Tibial artery (tissue), 4 donors: ENCODE measurements around the gene HS3ST6.

Experiments
- DNase-seq, 2 donors: peaks; one replicate each; pipeline ENCODE4 v3.0.0-alpha.2; 2019
- H3K27ac ChIP-seq, 2 donors: fragments of 200-600 bp; sonication (generic) in 1 of 2; 1 replicate in 1 of 2; 2 replicates in 1 of 2; pipeline ENCODE4 v1.5.1; 2018 to 2019; ENCODE audit warnings: mild to moderate bottlenecking in 1 of 2
- H3K27me3 ChIP-seq, 2 donors: fragments of 200-600 bp; sonication (generic) in 1 of 2; one replicate each; pipeline versions ENCODE4 v1.5.1 to v1.6.0; 2016 to 2019
- H3K36me3 ChIP-seq, 3 donors: fragments of 200-600 bp; sonication (generic) in 2 of 3; one replicate each; pipeline ENCODE4 v1.5.1; 2016 to 2019; ENCODE audit warnings: mild to moderate bottlenecking in 2 of 3
- H3K4me1 ChIP-seq, 4 donors: fragments of 200-600 bp; sonication (generic) in 2 of 4; 1 replicate in 3 of 4; 2 replicates in 1 of 4; pipeline ENCODE4 v1.5.1; 2016 to 2019
- H3K4me3 ChIP-seq, 2 donors: fragments of 200-600 bp; sonication (generic) in 1 of 2; 1 replicate in 1 of 2; 2 replicates in 1 of 2; pipeline ENCODE4 v1.5.1; 2018 to 2019; ENCODE audit warnings: mild to moderate bottlenecking in 2 of 2
- H3K9me3 ChIP-seq, 3 donors: fragments of 200-600 bp; sonication (generic) in 1 of 3; one replicate each; pipeline ENCODE4 v1.5.1; 2016 to 2019
- intact Hi-C: fragments of 100-400 bp; cut with DNase I; formaldehyde crosslinking; loops from one replicate; pipeline ENCODE4 v1.15.0; 2023; ENCODE audit warnings: low total_unique reads
- TF ChIP-seq, protein P1 (sequence below), 2 experiments: fragments of 200-600 bp in 1 of 2; fragments of 450-650 bp in 1 of 2; IDR thresholded peaks; one replicate each; pipeline ENCODE4 v1.5.1; 2017 to 2019; ENCODE audit warnings: antibody characterized with exemption in 2 of 2, mild to moderate bottlenecking in 1 of 2, moderate library complexity in 1 of 2

Gene HS3ST6

DNA sequence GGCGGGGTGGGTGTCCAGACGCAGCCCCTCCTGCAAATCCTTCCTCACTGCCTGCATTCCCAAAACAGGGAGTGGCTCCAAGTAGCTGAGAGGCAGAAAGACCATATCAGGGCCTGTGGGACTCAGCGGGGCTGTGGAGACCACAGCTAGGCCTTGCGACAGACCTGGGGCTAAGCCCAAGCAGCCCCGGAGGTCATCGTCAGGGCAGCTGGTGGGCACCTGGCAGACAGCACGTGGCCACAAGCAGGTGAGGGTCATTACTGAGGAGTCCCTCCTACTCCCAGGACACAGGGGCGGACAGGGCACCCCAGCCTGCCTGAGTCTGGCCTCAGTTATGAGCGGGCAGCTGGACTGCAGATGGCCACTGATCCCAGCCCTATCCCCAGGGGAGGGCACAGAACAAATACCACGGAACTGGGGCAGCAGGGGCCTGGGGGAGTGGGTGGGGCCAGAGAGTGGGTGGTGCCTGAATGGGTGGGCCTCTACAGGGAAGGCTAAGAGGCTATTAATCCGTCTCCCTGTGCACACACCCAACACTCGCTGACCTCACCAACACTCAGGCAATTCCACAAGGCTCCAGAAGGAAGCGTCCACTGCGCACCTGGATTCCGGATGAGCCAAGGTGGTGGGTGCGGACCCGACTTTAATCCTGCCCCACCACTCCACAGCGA, 8.5 kb downstream of the HS3ST6 start:
- no peak for DNase-seq
- no peaks in the 10 kb centered on the region for H3K4me1 ChIP-seq
- no peak overlapping the region for H3K27ac ChIP-seq
- no peaks in the 10 kb centered on the region for H3K9me3 ChIP-seq
- intact Hi-C loops: no loop called here
- H3K4me3 ChIP-seq: no peak overlapping the region
- peaks cover 0 to 78% of the 10 kb centered on the region in 2 donors for H3K27me3 ChIP-seq
- H3K36me3 ChIP-seq: no peaks in the 10 kb centered on the region
- TF ChIP-seq, protein P1, sequence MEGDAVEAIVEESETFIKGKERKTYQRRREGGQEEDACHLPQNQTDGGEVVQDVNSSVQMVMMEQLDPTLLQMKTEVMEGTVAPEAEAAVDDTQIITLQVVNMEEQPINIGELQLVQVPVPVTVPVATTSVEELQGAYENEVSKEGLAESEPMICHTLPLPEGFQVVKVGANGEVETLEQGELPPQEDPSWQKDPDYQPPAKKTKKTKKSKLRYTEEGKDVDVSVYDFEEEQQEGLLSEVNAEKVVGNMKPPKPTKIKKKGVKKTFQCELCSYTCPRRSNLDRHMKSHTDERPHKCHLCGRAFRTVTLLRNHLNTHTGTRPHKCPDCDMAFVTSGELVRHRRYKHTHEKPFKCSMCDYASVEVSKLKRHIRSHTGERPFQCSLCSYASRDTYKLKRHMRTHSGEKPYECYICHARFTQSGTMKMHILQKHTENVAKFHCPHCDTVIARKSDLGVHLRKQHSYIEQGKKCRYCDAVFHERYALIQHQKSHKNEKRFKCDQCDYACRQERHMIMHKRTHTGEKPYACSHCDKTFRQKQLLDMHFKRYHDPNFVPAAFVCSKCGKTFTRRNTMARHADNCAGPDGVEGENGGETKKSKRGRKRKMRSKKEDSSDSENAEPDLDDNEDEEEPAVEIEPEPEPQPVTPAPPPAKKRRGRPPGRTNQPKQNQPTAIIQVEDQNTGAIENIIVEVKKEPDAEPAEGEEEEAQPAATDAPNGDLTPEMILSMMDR (IDR thresholded peaks at IDR 0.05): no peak

DNA sequence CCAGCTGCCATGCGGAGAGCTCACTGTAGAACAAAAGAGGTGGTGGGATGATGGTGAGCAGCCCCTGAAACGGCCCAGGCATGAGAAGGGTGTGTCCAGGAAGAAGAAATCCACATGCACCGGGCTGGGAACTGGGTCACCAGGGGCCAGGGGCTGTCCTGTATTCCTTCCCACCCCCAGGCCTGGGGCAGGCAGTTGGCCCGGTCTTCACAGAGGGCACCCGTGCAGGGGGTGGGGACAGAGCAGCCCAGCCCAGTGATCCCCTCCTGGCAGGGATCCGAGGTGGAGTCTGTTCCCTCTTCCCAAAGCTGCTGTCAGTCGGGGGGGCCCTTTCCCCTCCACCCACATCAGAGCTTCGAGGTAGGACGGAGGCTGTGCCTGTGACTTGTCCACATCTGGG, 9.2 kb downstream of the HS3ST6 start:
- TF ChIP-seq, protein P1 (IDR thresholded peaks at IDR 0.05): no peak
- no peak for DNase-seq
- H3K27ac ChIP-seq: no peak overlapping the region

DNA sequence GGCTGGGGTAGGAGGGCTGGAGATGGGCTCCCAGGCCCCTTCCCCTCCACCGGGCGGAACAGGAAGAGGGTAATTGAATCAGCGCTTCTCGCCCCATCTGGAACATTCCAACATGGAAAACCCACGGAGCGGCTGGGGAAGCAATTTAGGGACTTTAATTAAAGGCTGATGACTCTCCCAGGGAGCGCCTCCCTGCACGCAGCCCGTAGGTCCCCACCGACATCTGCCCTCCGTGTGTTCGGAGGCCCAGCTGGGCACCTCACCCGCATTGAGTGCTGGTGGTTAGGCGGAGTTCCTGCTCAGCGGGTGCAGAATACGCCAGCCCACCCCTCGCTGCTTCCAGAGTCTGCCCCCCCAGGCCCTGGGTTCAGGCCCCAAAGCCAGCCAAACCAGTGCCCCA, 10.0 kb downstream of the HS3ST6 start:
- Histone ChIP-seq H3K27me3 (peaks cover 0 to 76% of the 10 kb centered on the region in 2 donors), H3K27ac (no peak overlapping the region), H3K4me3 (no peak overlapping the region), H3K4me1 (no peaks in the 10 kb centered on the region), H3K36me3 (no peaks in the 10 kb centered on the region), H3K9me3 (no peaks in the 10 kb centered on the region)
- TF ChIP-seq, protein P1 (IDR thresholded peaks at IDR 0.05): no peak
- intact Hi-C loops: no loop called here
- DNase-seq: no peak

More for the DNA sequence above, 9.2 kb downstream of the HS3ST6 start:
- Histone ChIP-seq H3K4me3 (no peak overlapping the region), H3K27me3 (peaks cover 0 to 76% of the 10 kb centered on the region in 2 donors), H3K9me3 (no peaks in the 10 kb centered on the region), H3K4me1 (no peaks in the 10 kb centered on the region), H3K36me3 (no peaks in the 10 kb centered on the region)
- intact Hi-C loops: no loop called here

DNA sequence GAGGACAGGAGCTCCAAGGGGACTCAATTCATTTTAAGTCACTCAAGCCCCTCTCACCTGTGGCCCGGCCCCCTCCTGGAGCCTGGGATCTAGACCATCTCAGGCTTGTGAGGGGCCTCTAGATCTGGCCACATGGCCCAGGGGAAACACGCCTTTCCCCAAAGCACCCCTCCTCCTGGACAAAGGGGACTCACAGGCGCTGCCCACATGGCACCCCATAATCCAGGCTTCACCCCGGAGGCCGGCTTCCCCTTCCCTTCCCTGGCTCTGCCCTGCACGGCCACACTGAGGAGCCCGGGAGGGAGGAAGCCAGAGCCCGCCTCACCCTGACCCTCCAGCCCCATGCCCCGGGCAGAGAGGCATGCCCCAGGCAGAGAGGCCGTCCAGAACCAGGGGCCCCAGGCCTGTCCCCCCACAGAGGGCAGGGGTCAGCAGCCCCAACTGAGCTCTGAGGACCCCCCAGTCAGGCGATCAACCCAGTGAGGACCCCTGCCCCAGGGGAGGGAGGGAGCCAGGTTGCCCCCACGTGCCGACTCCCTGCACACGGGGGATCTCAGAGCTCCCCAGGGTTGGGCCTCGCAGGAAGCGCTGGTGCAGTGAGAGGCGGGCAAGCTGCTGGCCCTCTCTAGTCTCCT, 10.9 kb downstream of the HS3ST6 start:
- intact Hi-C loops: no loop called here
- H3K27me3 ChIP-seq: peaks cover 0 to 81% of the 10 kb centered on the region in 2 donors
- H3K4me1 ChIP-seq: no peaks in the 10 kb centered on the region
- H3K9me3 ChIP-seq: no peaks in the 10 kb centered on the region
- H3K4me3 ChIP-seq: no peak overlapping the region
- no peak for DNase-seq
- TF ChIP-seq, protein P1 (IDR thresholded peaks at IDR 0.05): no peak
- no peaks in the 10 kb centered on the region for H3K36me3 ChIP-seq
- no peak overlapping the region for H3K27ac ChIP-seq

DNA sequence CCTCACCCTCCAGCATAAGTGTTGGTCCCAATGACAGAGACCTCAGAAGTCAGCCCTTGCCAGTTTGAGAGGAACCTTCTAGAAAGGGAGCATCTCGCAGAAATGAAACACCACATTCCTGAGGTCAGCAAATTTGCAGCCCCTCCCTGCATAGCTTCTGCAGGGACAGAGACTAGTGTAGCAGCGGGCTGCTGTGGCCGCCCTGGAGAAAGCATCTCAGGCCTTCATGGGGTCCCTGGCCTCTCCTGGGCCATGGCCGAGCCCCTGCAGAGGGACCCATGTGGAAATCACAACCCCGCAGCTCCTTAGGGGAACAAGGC, 11.4 kb downstream of the HS3ST6 start:
- Histone ChIP-seq H3K36me3 (no peaks in the 10 kb centered on the region), H3K27ac (no peak overlapping the region), H3K4me1 (no peaks in the 10 kb centered on the region), H3K9me3 (no peaks in the 10 kb centered on the region), H3K4me3 (no peak overlapping the region), H3K27me3 (peaks cover 0 to 75% of the 10 kb centered on the region in 2 donors)
- DNase-seq: no peak
- TF ChIP-seq, protein P1 (IDR thresholded peaks at IDR 0.05): no peak
- intact Hi-C loops: no loop called here
